Measurements from ENCODE around the gene NEIL1.
"Not testable (repeated sequence)": the region's sequence is repeated elsewhere in the genome, so short reads cannot be mapped to it uniquely, and the experiment has no call there.

Gene NEIL1

GRCh38 chr15:75333654-75334419 is 13.0 kb upstream of the NEIL1 start:
- DNase-seq (ENCODE audit: low read depth in 2 of 3, low spot score in 2 of 3): not testable (repeated sequence)

- no peak for DNase-seq (ENCODE audit: low read depth in 2 of 3, low spot score in 2 of 3)
Observed at GRCh38 chr15:75335313-75335704, 11.5 kb upstream of the NEIL1 start.

DNA sequence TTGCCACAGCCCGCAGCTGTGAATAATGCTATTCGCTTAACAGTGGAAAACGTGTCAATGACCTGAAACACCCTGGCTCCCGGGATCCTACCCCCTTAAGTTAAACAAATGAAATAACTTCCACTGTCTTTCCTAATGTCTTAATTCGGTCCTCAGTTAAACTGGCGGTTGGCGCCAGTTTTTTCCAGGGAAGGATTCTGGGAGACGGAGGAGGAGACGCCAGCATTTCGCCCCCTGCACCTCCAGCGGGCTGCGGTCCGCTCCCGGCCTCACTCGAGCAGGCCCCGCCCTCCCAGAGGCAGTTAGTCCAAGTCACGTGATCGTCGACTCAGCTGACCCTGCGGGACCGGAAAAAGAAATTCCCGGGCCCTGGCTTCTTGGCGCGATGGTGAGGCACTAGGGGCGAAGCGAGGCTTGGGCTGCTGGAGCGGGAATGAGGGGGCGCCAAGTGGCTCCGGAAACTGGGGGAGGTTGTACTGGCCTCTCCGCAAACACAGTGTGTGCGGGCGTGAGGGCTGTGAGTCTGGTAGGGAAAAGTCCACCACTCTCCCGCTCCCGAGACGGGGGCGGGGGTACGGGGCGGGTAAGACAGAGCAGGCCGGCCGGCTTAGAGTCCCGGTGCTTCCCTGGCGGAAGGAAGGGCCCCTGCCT is 11.0 kb upstream of the NEIL1 start, which contains the start of gene COMMD4:
COMMD4 (plus strand) TSS at position 359 of the 651 bp plus-strand sequence; CDS start at position 386, 27 bp downstream.
- DNase-seq (ENCODE audit: low read depth in 2 of 3, low spot score in 2 of 3): peak; percentile 71 to 84 (median 82)

DNA sequence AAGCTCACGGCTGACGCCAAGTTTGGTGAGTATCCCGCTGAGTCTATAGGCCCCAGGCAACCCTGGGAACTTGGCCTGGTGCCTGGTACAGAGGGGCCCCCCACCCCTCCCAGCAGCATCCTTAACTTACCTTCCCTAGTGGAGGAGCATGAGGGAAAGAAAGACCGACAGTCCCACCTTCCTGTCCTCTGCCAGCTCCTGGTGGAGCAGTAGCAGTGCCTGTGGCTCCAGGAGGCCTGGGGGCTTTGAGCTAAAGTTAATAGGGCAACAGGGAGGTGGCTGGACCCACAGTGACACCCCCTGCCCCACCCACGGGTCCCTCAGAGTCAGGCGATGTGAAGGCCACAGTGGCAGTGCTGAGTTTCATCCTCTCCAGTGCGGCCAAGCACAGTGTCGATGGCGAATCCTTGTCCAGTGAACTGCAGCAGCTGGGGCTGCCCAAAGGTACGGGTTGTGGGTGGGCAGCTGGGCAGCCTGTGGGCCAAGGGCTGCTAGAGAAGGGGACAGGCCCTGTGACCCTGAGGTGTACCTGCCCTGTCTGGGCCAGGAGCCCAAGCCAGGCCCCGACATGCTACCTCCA is 8.1 kb upstream of the NEIL1 start:
- no peak for DNase-seq (ENCODE audit: low read depth in 2 of 3, low spot score in 2 of 3)

DNA sequence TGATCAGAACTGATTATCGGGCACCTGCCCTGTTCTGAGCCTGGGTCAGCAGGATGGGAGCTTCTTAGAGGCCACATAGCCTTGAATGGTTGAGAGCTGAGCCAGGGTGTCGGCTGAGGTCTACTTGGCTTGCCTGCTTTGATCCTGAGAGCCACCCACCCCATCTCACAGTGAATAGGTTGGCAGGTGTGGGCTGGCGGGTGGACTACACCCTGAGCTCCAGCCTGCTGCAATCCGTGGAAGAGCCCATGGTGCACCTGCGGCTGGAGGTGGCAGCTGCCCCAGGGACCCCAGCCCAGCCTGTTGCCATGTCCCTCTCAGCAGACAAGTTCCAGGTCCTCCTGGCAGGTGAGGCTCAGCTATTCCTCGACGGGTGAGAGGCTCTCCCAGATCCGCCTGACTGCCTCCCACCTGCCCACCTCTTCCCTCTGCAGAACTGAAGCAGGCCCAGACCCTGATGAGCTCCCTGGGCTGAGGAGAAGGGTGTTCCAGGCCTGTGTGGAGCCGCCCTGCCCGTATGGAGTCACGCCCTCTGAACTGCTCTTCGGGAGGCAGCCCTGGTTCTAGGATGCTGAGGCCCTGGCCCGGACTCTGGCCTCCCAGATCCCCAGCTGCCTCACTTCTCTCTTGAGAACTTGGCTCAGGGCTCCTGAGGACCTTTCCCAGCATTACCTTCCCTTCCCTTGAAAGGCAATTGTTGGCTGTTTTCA is 7.2 kb upstream of the NEIL1 start:
- no peak for DNase-seq (ENCODE audit: low read depth in 2 of 3, low spot score in 2 of 3)

DNA sequence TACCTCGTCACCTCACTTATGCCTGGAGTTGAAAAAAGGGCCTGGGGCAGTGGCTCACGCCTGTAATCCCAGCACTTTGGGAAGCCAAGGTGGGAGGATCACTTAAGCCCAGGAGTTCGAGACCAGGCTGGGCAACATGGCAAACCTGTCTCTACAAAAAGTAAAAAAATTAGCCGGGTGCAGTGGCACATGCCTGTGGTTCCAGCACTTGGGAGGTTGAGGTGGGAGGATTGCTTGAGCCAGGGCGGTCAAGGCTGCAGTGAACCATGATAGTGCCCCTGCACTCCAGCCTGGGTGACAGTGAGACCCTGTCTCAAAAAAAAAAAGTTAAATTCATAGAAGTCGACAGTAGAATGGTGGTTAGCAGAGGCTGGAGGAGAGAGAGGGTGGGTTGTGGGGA is 4.6 kb upstream of the NEIL1 start:
- no peak for DNase-seq (ENCODE audit: low read depth in 2 of 3, low spot score in 2 of 3)

- not testable (repeated sequence) for DNase-seq (ENCODE audit: low read depth in 2 of 3, low spot score in 2 of 3)
Observed at GRCh38 chr15:75343953-75344352, 2.9 kb upstream of the NEIL1 start.

GRCh38 chr15:75347222-75348033 is 589 bp downstream of the NEIL1 start:
- peak in 1 of 3 experiments; percentile 29 for DNase-seq (ENCODE audit: low read depth in 2 of 3, low spot score in 2 of 3)

GRCh38 chr15:75348034-75348561 is 1.3 kb downstream of the NEIL1 start:
- no peak for DNase-seq (ENCODE audit: low read depth in 2 of 3, low spot score in 2 of 3)

DNA sequence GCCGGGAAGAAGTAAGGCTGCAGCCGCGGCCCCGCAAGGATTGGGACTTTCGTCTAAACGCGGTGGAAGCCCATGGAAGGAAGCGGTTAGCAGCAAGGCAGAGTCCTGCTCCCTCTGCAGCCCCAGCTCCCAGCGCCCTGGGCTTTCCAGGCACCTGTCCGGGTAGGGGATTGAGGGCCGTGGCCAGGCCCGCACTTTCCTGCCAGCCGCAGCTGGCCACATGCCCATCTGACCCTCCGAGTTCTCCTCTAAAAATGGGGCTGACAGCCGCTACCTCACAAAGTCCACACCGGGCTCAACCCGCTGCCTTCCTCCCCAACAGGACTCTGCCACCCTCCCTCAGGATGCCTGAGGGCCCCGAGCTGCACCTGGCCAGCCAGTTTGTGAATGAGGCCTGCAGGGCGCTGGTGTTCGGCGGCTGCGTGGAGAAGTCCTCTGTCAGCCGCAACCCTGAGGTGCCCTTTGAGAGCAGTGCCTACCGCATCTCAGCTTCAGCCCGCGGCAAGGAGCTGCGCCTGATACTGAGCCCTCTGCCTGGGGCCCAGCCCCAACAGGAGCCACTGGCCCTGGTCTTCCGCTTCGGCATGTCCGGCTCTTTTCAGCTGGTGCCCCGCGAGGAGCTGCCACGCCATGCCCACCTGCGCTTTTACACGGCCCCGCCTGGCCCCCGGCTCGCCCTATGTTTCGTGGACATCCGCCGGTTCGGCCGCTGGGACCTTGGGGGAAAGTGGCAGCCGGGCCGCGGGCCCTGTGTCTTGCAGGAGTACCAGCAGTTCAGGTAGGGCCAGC is 1.9 kb downstream of the NEIL1 start:
- DNase-seq (ENCODE audit: low read depth in 2 of 3, low spot score in 2 of 3): no peak

- DNase-seq (ENCODE audit: low read depth in 2 of 3, low spot score in 2 of 3): not testable (repeated sequence)
Observed at GRCh38 chr15:75349351-75349669, 2.5 kb downstream of the NEIL1 start.

DNA sequence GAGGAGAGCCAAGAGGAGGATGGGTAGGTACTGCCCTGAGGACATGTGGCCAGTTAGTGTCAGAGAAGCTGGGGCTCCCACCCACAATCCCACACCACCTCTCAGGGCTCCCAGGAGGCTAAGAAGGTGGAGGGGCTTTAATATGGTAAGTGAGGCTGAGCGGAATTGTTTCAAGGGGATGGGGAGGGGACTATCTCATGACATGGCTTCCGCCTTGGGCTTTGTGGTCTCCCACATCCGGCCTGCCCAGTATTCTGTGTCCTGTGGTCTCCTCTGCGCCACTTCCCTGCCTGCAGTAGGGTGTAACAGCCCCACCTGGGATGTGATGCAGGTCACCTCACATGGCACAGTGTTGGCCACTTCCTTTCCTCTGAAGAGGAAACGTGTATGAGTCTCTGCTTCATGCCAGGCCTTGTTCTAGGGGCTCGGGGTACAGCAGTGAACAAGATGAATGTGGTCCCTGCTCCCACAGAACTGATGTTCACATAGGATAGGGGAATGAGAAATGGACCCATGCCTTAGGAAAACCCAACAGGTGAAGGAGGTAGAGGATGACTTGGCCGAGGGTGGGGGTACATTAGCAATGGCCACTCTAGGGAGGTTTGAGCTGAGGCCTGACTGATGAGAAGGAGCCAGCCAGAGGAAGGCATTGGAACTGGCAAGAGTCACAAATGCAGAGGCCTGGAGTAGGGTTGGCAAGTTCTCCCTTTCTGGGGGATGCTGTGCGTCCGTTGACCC is 3.2 kb downstream of the NEIL1 start:
- peak; percentile 26 to 63 (median 60) for DNase-seq (ENCODE audit: low read depth in 2 of 3, low spot score in 2 of 3)

DNA sequence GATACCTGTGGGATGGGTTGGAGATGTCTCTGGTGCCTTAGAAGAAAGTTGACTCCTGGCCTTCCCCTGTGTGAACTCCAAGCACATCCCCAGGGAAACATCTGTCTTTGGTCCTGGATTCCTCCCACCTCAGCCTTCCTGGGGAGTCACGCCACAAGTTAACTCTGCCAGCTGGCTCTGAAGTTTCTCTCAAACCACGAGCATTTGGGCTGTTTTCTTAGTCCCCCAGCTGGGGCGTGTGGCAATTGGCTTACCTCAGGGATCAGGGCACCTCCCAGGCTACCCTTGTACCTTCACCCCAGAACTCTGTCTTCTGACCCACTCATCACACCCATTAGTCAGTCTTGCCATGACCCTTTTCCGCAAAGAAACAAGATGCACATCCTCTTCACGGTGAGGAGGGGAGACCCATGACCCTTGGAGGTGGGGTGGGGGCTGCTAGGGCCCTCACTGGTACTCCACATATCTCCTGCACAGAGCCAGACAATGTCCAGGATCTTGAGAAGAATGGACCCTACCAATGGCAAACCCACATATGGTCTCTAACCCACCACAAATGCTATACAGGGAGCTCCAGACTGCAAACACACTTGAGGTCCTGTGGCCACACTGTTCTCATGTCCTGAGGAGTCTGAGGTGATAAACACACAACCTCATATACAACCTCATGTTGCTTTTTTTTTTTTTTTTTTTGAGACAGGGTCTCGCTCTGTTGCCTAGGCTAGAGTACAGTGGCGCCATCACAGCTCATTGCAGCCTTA is 3.9 kb downstream of the NEIL1 start:
- DNase-seq (ENCODE audit: low read depth in 2 of 3, low spot score in 2 of 3): no peak

- DNase-seq (ENCODE audit: low read depth in 2 of 3, low spot score in 2 of 3): no peak
Observed at GRCh38 chr15:75352186-75353080, 5.6 kb downstream of the NEIL1 start.

DNA sequence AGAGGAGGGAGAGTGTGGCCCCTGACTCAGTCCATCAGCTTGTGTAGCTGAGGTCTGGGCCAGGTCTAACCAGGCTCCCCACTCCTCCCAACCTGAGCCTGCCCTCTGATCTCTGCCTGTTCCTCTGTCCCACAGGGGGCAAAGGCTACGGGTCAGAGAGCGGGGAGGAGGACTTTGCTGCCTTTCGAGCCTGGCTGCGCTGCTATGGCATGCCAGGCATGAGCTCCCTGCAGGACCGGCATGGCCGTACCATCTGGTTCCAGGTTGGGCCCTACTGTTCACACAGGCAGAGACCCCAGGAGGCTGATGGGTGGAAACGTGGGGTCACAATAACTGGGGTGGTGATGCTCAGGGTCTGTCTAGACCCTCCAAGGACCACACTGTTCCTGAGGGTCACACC is 6.8 kb downstream of the NEIL1 start:
- no peak for DNase-seq (ENCODE audit: low read depth in 2 of 3, low spot score in 2 of 3)

DNA sequence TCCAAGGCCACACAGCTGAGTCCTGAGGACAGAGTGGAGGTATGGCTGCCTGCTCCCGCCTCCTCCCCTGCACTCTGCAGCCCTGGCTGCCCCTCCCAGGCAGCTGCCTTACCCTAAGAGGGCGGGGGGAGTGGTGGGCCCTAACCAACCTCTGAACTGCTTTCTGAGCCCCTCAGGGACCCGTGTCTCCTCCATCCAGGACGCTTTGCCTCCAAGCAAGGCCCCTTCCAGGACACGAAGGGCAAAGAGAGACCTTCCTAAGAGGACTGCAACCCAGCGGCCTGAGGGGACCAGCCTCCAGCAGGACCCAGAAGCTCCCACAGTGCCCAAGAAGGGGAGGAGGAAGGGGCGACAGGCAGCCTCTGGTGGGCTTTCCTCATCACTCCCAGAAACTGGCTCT is 7.6 kb downstream of the NEIL1 start:
- no peak for DNase-seq (ENCODE audit: low read depth in 2 of 3, low spot score in 2 of 3)

DNA sequence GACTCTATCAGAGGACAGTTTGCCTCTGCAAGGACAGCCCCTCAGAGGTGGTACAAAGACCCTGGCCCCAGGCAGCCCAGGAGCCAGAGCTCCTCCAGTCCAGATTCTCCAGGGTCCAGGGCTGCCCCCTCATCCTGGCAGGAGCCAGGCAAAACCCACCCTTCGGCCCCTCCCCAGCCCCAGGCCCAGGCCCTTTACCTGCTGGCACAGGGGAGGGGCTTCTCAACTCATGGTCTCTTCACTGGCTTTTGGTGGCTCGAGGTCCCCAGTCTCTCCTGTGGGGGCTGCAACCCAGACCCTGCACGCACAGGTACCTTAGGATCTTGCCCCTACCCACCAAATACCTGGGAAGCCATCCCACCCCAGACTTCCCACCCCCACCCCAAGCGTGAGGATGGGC is 8.5 kb downstream of the NEIL1 start:
- DNase-seq (ENCODE audit: low read depth in 2 of 3, low spot score in 2 of 3): no peak

Data from activated CD8-positive, alpha-beta memory T cell treated with anti-CD3 and anti-CD28 coated beads for 48 hours (primary cell).